Stimulated activated CD4-positive, alpha-beta T cell treated with anti-CD3 and anti-CD28 coated beads, Interleukin-15, amount 100 ng/mL, for 1 hour (primary cell): ENCODE data around the gene KRT72.
"Not testable (repeated sequence)": the region's sequence is repeated elsewhere in the genome, so short reads cannot be mapped to it uniquely, and the experiment has no call there.

Experiments
- DNase-seq, 2 donors: peaks; one replicate each; pipeline ENCODE4 v3.0.0-alpha.2; 2020; ENCODE audit warnings: low read depth in 1 of 2, low spot score in 1 of 2

The KRT72 gene

GRCh38 chr12:52608161-52608560 lies 6.9 kb upstream of the KRT72 start:
- DNase-seq = no peak

GRCh38 chr12:52607314-52607713 lies 6.1 kb upstream of the KRT72 start:
- DNase-seq = no peak

- DNase-seq = no peak
Observed at GRCh38 chr12:52606581-52607218, 5.4 kb upstream of the KRT72 start.

- DNase-seq = no peak
Observed at GRCh38 chr12:52606096-52606495, 4.8 kb upstream of the KRT72 start.

- DNase-seq = no peak
Observed at GRCh38 chr12:52605542-52605941, 4.3 kb upstream of the KRT72 start.

DNA sequence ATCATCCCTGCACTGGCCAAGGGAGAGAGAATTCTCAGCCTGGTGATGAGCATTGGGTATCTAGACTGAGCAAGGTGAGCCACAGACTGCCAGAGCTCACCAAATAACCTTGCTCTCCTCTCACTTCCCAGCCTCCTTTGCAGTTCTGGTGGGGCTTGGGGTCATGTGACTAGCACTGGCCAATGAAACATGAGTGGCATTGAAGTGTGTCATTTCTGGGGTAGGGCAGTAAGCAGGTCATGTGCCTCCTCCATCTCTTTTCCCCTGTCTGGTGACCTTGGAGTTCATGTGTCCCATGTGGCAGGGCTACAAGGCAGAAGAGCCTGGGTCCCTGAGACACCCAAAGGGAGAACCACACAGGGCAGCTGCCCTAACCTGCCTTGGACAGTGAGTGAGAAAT lies 3.6 kb upstream of the KRT72 start:
- no peak for DNase-seq

- DNase-seq = no peak
Observed at GRCh38 chr12:52603314-52603713, 2.1 kb upstream of the KRT72 start.

- DNase-seq = no peak
Observed at GRCh38 chr12:52602552-52602951, 1.3 kb upstream of the KRT72 start.

DNA sequence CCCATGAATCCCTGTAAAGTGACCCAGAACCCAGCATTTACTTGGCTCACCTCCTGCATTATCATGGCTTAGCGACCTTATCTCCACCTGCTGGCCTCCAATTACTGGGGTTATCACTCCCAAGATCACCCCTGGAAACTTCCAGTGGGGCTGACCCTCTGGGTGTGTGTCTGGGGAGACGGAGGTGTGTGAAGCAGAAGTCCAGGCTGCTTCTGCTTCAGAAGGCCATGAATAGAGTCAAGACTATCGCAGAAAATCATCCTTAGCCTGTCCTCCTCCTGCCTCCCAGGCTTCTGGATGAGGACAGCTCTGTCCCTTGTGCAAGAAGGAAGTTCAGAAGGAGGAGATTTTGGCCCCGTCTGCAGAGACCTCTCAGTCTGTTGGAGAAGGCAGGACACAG lies 408 bp upstream of the KRT72 start:
- no peak for DNase-seq

GRCh38 chr12:52600475-52600874 lies 788 bp downstream of the KRT72 start:
- no peak for DNase-seq

DNA sequence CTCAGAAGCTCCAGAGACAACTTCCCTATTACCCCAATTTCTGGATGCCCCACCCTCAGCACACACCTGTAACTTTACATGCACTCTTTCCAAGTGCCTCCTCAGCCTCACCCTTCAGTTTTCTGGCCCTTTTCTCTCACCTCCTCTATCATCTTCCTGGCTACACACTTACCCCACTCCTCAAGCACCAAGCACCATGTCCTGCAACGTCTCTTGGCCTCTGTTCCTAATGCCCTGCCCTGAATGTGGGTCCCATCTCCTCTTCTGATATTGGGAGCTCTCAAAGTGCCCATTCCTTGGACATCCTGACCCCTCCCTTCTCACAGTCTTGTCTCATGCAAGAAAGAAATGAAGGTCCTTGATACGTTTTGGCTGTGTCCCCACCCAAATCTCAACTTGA lies 1.2 kb downstream of the KRT72 start:
- DNase-seq = no peak

GRCh38 chr12:52598966-52599365 lies 2.3 kb downstream of the KRT72 start:
- no peak for DNase-seq

- DNase-seq = not testable (repeated sequence)
Observed at GRCh38 chr12:52594237-52594636, 7.0 kb downstream of the KRT72 start.

DNA sequence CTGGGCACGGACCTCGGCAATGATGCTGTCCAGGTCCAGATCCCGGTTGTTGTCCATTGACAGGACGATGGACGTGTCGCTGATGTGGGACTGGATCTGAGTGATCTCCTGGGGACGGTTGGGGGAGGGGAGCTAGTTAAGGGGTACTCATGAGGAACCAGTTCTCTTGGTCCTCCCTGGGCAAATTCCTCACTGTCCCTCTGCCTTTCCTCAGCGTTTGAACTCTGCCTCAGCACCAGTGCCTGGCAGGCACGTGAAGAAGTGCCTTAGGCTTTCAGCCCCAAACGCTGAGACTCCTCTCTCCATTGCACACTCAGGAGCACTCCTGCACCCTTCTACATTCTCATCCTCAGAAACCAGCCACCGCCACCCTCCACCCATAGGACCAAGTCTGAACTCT lies 9.7 kb downstream of the KRT72 start:
- no peak for DNase-seq

DNA sequence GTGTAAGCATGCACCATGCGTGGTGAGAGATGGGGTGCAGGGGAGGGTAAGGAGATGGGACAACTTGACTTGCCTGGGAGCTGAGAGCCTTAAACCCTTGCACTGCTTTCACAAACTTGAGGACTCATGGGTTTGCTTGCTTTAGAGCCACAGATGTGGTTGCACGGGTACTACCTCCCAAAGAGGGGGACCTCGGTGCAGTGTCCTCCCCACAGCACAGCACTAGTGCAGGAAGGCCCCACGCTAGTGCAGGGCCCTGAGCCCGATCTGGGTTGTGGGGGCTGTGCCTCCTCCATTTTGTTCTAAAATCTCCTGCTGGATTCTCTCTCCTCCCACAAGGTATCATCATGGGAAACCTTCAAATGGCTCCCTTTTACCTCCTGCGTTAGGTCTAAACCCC lies 11.2 kb downstream of the KRT72 start:
- no peak for DNase-seq

- DNase-seq = no peak
Observed at GRCh38 chr12:52587563-52587962, 13.7 kb downstream of the KRT72 start.

GRCh38 chr12:52585946-52586345 lies 15.3 kb downstream of the KRT72 start:
- DNase-seq = peak in 1 of 2 donors; percentile 40

DNA sequence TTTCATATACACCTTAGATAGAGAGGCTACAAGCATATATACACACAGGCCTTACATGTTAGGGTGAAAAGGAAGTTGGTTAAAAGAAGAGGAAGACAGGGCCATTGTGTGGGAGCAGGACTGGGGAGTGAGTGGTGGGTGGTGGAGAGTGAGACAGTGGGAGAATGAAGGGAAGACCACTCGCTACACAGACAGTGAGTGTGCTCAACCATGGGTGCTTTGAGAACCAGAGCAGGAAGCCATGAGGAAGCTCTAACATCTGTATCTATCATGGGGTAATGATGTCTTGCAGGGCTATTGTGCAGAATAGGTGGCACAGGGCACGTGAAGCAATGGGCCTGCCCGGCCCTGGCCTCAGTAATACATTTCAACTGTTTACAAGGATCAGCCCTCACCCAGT lies 16.2 kb downstream of the KRT72 start:
- DNase-seq = no peak

DNA sequence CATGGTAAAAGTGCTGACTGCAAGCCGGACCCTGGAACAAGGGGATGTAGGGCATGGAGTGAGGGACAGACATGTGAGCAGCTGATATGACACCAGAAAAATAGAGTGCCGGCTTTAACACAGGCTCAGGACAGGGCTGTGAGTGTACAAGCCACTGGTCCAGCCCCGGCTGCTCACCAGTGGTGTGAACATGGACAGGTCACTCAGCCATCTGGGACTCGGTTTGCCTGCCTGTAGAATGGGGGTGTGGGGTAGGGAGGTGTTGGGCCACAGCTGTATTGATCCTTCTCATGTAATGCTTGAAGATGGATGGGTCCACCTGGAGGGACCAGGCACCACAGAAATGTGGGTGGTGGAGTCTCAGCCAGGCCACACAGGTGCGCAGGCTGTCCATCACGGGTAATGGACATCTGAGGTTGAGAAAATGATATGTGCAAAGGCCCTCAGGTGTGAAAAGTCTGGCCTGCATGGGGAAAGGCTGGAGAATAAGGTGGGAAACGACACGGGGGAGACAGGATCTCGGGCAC lies 17.0 kb downstream of the KRT72 start:
- no peak for DNase-seq

GRCh38 chr12:52582971-52583456 lies 18.2 kb downstream of the KRT72 start:
- DNase-seq = peak; percentile 42 to 45

DNA sequence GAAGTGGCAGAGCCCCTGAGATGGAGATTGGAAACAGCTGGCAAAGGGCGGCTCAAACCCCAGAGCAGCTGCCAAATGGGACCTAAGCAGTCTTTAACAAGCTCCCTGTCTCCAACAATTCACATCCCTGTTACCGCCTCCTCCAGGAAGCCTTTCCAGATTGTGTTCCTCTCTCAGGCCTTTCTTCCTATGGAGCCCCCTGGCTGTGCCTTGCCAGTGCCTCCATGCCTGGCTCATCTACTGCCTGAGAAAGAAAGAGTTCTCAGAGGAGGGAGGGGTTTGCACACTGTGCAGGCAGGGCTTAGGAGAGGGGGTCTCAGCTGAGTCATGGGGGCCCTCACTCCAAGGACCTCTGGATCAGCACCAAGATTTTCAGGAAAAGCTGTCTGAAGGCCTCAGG lies 18.8 kb downstream of the KRT72 start:
- no peak for DNase-seq

GRCh38 chr12:52581481-52581880 lies 19.8 kb downstream of the KRT72 start:
- DNase-seq = no peak

- DNase-seq = no peak
Observed at GRCh38 chr12:52581066-52581465, 20.2 kb downstream of the KRT72 start.
